ENCODE results near the gene MRPL12.

DNA sequence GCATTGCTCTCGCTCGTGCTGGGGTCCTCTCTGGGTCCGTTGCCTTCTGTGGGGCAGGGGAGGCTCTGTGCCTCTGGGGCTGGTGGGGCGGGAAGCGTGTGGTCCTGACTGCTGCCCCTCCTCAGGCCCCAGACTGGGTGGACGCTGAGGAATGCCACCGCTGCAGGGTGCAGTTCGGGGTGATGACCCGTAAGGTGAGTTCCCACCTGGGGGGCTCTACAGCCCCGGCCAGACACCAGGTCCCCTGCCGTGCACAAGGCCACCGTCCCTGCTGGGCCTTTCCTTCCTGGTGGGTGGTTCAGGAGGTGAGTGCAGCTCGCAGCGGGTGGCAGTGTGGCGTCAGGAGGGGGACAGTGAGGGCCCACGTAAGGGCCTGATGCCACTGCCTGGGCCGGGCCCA lies 12.6 kb upstream of the MRPL12 start:
- no peak for TF ChIP-seq CTCF (IDR thresholded peaks at IDR 0.05)
- TF ChIP-seq EZH2 (IDR thresholded peaks at IDR 0.05) = no peak

All from neural progenitor cell (in vitro differentiated cells).